ENCODE measurements around the gene SPRED3.
A peak's percentile ranks its signal among the peaks of the same experiment; 100 is the strongest.
"Not testable (repeated sequence)": the region's sequence is repeated elsewhere in the genome, so short reads cannot be mapped to it uniquely, and the experiment has no call there.

Gene SPRED3

GRCh38 chr19:38388349-38389100, at the start of gene SPRED3:
SPRED3 (plus strand) TSS chr19:38388697; CDS start chr19:38390303, 1,606 bp downstream.
- TF ChIP-seq CTCF (IDR thresholded peaks at IDR 0.05; ENCODE audit: insufficient read depth, low read length, missing control alignments), result no peak
- ChIA-PET CTCF (interaction anchor here (0.9 to 5.8 kb wide), 10 partner anchors 12 to 154 kb away, joined by 3 to 41 read pairs (median 8); partner anchors contain the start of genes FAM98C and PSMD8), POLR2A (interaction anchor here (0.5 to 3.6 kb wide), 5 partner anchors 10 to 481 kb away, joined by 3 to 35 read pairs (median 4); partner anchors contain the start of genes PSMD8 and SIPA1L3)
- H3K4me3 ChIP-seq (ENCODE audit: low read depth, low read length), result peak within 1 kb of the TSS; percentile 75
- no peak for DNase-seq (ENCODE audit: low read depth, low spot score)

GRCh38 chr19:38339011-38339410, 49.5 kb upstream of the SPRED3 start:
- CTCF ChIA-PET, result interaction anchor here (2.9 to 10.2 kb wide), 2 partner anchors 95 to 106 kb away, joined by 17 to 94 read pairs; no protein-coding TSS in a partner anchor
- POLR2A ChIA-PET; H3K4me3 ChIP-seq (ENCODE audit: low read depth, low read length); DNase-seq (ENCODE audit: low read depth, low spot score): not testable (repeated sequence)

GRCh38 chr19:38340927-38341326, 47.6 kb upstream of the SPRED3 start:
- CTCF ChIA-PET, result no interaction called here
- no peak for DNase-seq (ENCODE audit: low read depth, low spot score)
- POLR2A ChIA-PET, result no interaction called here

GRCh38 chr19:38346837-38347236, 41.7 kb upstream of the SPRED3 start:
- no peak overlapping the region for H3K4me3 ChIP-seq (ENCODE audit: low read depth, low read length)
- no peak for TF ChIP-seq CTCF (IDR thresholded peaks at IDR 0.05; ENCODE audit: insufficient read depth, low read length, missing control alignments)
- no peak for DNase-seq (ENCODE audit: low read depth, low spot score)
- POLR2A ChIA-PET, result no interaction called here
- CTCF ChIA-PET, result interaction anchor here (1.0 to 1.5 kb wide), 5 partner anchors 9 to 113 kb away, joined by 3 to 5 read pairs (median 3); partner anchors contain the start of gene CATSPERG

More at GRCh38 chr19:38340927-38341326, 47.6 kb upstream of the SPRED3 start:
- TF ChIP-seq CTCF (IDR thresholded peaks at IDR 0.05; ENCODE audit: insufficient read depth, low read length, missing control alignments), result no peak
- no peak overlapping the region for H3K4me3 ChIP-seq (ENCODE audit: low read depth, low read length)

GRCh38 chr19:38350883-38351282, 37.6 kb upstream of the SPRED3 start:
- DNase-seq (ENCODE audit: low read depth, low spot score), result no peak
- H3K4me3 ChIP-seq (ENCODE audit: low read depth, low read length), result no peak overlapping the region
- POLR2A ChIA-PET, result no interaction called here
- no peak for TF ChIP-seq CTCF (IDR thresholded peaks at IDR 0.05; ENCODE audit: insufficient read depth, low read length, missing control alignments)
- CTCF ChIA-PET, result interaction anchor here (0.7 kb wide), 2 partner anchors 15 to 107 kb away, joined by 3 read pairs; partner anchors contain the start of gene CATSPERG

- H3K4me3 ChIP-seq (ENCODE audit: low read depth, low read length), result no peak overlapping the region
- no peak for DNase-seq (ENCODE audit: low read depth, low spot score)
- POLR2A ChIA-PET, result no interaction called here
- TF ChIP-seq CTCF (IDR thresholded peaks at IDR 0.05; ENCODE audit: insufficient read depth, low read length, missing control alignments), result no peak
- CTCF ChIA-PET, result interaction anchor here (0.7 kb wide), 1 partner anchor 108 kb away, joined by 3 read pairs; no protein-coding TSS in a partner anchor
Observed at GRCh38 chr19:38351865-38352395, 36.6 kb upstream of the SPRED3 start.

All from AG04449 (cell line).